ENCODE results near the gene OPRM1. TPM values are rescaled to one million over a fixed set of nuclear protein-coding genes. Genes with fewer than 3 reads are reported as not detected.

Gene OPRM1
- total and polyA plus RNA-seq, 2 of the 8 experiments (the other 6 are each of a cell fraction or from before 2014, with no cell fraction given): not detected

DNA sequence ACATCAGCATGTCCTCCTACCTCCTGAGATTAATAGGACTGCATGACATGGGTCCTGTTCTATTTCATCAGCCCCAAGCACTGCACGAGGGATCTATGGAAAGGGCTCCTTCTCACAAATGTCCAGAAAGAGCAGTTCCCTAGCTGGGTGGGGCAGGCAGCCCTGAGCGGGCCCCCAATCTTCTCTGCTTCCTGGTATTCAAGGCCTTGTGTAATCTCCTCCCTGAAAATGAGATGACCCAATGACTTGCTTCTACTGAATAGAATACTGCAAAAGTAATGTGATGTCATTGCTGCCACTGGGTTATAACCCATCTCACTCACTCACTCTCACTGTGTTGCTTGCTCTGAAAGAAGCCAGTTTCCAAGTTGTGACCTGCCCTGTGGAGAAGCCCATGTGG lies 126.4 kb downstream of the OPRM1 start (continued):
- TF ChIP-seq, protein P1, sequence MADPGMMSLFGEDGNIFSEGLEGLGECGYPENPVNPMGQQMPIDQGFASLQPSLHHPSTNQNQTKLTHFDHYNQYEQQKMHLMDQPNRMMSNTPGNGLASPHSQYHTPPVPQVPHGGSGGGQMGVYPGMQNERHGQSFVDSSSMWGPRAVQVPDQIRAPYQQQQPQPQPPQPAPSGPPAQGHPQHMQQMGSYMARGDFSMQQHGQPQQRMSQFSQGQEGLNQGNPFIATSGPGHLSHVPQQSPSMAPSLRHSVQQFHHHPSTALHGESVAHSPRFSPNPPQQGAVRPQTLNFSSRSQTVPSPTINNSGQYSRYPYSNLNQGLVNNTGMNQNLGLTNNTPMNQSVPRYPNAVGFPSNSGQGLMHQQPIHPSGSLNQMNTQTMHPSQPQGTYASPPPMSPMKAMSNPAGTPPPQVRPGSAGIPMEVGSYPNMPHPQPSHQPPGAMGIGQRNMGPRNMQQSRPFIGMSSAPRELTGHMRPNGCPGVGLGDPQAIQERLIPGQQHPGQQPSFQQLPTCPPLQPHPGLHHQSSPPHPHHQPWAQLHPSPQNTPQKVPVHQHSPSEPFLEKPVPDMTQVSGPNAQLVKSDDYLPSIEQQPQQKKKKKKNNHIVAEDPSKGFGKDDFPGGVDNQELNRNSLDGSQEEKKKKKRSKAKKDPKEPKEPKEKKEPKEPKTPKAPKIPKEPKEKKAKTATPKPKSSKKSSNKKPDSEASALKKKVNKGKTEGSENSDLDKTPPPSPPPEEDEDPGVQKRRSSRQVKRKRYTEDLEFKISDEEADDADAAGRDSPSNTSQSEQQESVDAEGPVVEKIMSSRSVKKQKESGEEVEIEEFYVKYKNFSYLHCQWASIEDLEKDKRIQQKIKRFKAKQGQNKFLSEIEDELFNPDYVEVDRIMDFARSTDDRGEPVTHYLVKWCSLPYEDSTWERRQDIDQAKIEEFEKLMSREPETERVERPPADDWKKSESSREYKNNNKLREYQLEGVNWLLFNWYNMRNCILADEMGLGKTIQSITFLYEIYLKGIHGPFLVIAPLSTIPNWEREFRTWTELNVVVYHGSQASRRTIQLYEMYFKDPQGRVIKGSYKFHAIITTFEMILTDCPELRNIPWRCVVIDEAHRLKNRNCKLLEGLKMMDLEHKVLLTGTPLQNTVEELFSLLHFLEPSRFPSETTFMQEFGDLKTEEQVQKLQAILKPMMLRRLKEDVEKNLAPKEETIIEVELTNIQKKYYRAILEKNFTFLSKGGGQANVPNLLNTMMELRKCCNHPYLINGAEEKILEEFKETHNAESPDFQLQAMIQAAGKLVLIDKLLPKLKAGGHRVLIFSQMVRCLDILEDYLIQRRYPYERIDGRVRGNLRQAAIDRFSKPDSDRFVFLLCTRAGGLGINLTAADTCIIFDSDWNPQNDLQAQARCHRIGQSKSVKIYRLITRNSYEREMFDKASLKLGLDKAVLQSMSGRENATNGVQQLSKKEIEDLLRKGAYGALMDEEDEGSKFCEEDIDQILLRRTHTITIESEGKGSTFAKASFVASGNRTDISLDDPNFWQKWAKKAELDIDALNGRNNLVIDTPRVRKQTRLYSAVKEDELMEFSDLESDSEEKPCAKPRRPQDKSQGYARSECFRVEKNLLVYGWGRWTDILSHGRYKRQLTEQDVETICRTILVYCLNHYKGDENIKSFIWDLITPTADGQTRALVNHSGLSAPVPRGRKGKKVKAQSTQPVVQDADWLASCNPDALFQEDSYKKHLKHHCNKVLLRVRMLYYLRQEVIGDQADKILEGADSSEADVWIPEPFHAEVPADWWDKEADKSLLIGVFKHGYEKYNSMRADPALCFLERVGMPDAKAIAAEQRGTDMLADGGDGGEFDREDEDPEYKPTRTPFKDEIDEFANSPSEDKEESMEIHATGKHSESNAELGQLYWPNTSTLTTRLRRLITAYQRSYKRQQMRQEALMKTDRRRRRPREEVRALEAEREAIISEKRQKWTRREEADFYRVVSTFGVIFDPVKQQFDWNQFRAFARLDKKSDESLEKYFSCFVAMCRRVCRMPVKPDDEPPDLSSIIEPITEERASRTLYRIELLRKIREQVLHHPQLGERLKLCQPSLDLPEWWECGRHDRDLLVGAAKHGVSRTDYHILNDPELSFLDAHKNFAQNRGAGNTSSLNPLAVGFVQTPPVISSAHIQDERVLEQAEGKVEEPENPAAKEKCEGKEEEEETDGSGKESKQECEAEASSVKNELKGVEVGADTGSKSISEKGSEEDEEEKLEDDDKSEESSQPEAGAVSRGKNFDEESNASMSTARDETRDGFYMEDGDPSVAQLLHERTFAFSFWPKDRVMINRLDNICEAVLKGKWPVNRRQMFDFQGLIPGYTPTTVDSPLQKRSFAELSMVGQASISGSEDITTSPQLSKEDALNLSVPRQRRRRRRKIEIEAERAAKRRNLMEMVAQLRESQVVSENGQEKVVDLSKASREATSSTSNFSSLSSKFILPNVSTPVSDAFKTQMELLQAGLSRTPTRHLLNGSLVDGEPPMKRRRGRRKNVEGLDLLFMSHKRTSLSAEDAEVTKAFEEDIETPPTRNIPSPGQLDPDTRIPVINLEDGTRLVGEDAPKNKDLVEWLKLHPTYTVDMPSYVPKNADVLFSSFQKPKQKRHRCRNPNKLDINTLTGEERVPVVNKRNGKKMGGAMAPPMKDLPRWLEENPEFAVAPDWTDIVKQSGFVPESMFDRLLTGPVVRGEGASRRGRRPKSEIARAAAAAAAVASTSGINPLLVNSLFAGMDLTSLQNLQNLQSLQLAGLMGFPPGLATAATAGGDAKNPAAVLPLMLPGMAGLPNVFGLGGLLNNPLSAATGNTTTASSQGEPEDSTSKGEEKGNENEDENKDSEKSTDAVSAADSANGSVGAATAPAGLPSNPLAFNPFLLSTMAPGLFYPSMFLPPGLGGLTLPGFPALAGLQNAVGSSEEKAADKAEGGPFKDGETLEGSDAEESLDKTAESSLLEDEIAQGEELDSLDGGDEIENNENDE (IDR thresholded peaks at IDR 0.05; ENCODE audit: insufficient replicate concordance, low read length): no peak
- TF ChIP-seq CREB1 (IDR thresholded peaks at IDR 0.05): no peak
- TF ChIP-seq, protein P2, sequence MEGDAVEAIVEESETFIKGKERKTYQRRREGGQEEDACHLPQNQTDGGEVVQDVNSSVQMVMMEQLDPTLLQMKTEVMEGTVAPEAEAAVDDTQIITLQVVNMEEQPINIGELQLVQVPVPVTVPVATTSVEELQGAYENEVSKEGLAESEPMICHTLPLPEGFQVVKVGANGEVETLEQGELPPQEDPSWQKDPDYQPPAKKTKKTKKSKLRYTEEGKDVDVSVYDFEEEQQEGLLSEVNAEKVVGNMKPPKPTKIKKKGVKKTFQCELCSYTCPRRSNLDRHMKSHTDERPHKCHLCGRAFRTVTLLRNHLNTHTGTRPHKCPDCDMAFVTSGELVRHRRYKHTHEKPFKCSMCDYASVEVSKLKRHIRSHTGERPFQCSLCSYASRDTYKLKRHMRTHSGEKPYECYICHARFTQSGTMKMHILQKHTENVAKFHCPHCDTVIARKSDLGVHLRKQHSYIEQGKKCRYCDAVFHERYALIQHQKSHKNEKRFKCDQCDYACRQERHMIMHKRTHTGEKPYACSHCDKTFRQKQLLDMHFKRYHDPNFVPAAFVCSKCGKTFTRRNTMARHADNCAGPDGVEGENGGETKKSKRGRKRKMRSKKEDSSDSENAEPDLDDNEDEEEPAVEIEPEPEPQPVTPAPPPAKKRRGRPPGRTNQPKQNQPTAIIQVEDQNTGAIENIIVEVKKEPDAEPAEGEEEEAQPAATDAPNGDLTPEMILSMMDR (IDR thresholded peaks at IDR 0.05; ENCODE audit: control extremely low read depth in 1 of 3, insufficient read depth in 1 of 3, low read depth in 1 of 3, low read length in 3 of 3): no peak
- no peak for TF ChIP-seq CBX5 (IDR thresholded peaks at IDR 0.05; ENCODE audit: low read depth, low read length)

All from H1 (cell line).